GM19467 (cell line): ENCODE data around the gene DAGLA.
"Not testable (repeated sequence)": the region's sequence is repeated elsewhere in the genome, so short reads cannot be mapped to it uniquely, and the experiment has no call there.

Experiments
- ATAC-seq: cut with Tn5 transposase; IDR thresholded peaks from one replicate; pipeline ENCODE4 v1.9.1; 2021; ENCODE audit warnings: mild to moderate bottlenecking, moderate library complexity; ENCODE audit not compliant: unreplicated experiment

Gene DAGLA

GRCh38 chr11:61679893-61680621 is at the start of gene DAGLA:
DAGLA (plus strand) TSS chr11:61680391; CDS start chr11:61720156, 39,765 bp downstream.
- ATAC-seq: peak; percentile 55

- no peak for ATAC-seq
Observed at GRCh38 chr11:61632096-61632495, 48.1 kb upstream of the DAGLA start.

GRCh38 chr11:61635304-61635703 is 44.9 kb upstream of the DAGLA start:
- ATAC-seq: no peak

GRCh38 chr11:61635787-61636186 is 44.4 kb upstream of the DAGLA start:
- ATAC-seq: no peak

GRCh38 chr11:61636676-61637075 is 43.5 kb upstream of the DAGLA start:
- ATAC-seq: no peak

GRCh38 chr11:61637277-61637676 is 42.9 kb upstream of the DAGLA start:
- no peak for ATAC-seq

- ATAC-seq: no peak
Observed at GRCh38 chr11:61639816-61640443, 40.3 kb upstream of the DAGLA start.

- no peak for ATAC-seq
Observed at GRCh38 chr11:61642162-61642561, 38.0 kb upstream of the DAGLA start.

GRCh38 chr11:61645179-61645868 is 34.9 kb upstream of the DAGLA start:
- ATAC-seq: no peak

- ATAC-seq: no peak
Observed at GRCh38 chr11:61647529-61647928, 32.7 kb upstream of the DAGLA start.

- no peak for ATAC-seq
Observed at GRCh38 chr11:61650781-61651571, 29.2 kb upstream of the DAGLA start.

GRCh38 chr11:61652135-61652534 is 28.1 kb upstream of the DAGLA start:
- ATAC-seq: no peak

- ATAC-seq: no peak
Observed at GRCh38 chr11:61654397-61654829, 25.8 kb upstream of the DAGLA start.

GRCh38 chr11:61655266-61656159 is 24.7 kb upstream of the DAGLA start:
- not testable (repeated sequence) for ATAC-seq

- ATAC-seq: no peak
Observed at GRCh38 chr11:61656347-61657077, 23.7 kb upstream of the DAGLA start.

- ATAC-seq: no peak
Observed at GRCh38 chr11:61657566-61658290, 22.5 kb upstream of the DAGLA start.

GRCh38 chr11:61659413-61660196 is 20.6 kb upstream of the DAGLA start:
- no peak for ATAC-seq

GRCh38 chr11:61660997-61661396 is 19.2 kb upstream of the DAGLA start:
- ATAC-seq: not testable (repeated sequence)
